Epidermal melanocyte (primary cell): ENCODE measurements around the gene ZMAT5.

Experiments
- DNase-seq: peaks from one replicate; pipeline ENCODE4 v3.0.0; 2011; ENCODE audit warnings: low spot score; ENCODE audit not compliant: insufficient read length

Gene ZMAT5

DNA sequence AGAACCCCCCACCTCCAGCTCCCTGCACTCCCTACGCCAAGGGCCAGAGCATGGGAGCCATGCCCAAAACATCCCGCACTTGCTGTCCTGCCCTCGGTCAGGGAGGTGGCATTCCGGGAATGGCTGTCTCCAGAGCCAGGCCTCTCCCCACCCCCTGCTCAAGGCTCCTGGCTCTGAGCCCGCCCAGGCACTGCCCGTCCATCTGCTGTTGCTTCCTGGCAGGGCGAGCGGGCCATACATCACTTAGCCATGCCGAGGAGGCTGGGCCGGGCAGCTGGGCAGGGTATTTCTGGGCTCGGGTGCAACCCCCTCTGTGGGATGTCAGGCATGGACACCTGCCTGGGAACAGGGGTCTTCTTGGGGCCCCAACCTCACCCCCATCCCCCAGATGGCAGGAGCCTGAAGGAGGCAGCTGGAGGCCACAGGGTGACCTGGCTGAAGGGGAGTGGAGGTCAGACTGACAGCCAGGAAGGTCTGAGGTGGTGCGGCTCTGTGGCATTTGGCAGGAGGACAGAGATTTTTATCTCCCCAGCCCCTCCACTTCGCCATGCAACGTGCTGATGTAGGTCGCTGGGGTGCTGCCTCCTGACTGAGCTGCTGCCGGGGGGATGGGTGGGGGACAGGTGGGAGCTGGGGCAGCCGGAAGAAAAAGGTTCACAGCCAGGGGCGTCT, 55.7 kb downstream of the ZMAT5 start:
- no peak for DNase-seq

- DNase-seq: no peak
These were observed 56.6 kb downstream of the ZMAT5 start for GRCh38 chr22:29710193-29710592.

- no peak for DNase-seq
These were observed 59.3 kb downstream of the ZMAT5 start for GRCh38 chr22:29707471-29707870.

- DNase-seq: no peak
These were observed 59.8 kb downstream of the ZMAT5 start for GRCh38 chr22:29707010-29707409.

DNA sequence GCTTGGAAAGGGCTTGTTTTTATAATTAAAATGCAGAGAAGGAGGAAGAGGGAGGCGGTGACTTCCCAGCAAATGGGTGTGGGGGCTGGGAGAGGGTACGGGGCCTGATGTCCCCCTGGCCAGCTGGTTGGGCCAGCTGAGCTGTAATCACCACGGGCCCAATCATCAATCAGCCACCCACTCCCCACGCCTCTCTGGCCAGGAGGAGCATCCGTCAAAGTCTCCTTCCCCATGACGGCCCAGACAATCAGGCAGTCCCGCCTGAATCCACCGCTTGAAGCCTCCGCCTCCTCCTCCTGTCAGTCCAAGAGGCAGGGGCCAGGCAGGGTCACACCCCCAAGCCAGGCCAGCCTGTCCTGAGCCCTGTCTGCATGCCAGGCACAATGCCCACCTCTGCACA, 60.3 kb downstream of the ZMAT5 start:
- no peak for DNase-seq

GRCh38 chr22:29705651-29706050, 61.2 kb downstream of the ZMAT5 start:
- no peak for DNase-seq

- DNase-seq: no peak
These were observed 62.1 kb downstream of the ZMAT5 start for GRCh38 chr22:29704528-29705285.

- DNase-seq: no peak
These were observed 63.1 kb downstream of the ZMAT5 start for GRCh38 chr22:29703569-29704195.

DNA sequence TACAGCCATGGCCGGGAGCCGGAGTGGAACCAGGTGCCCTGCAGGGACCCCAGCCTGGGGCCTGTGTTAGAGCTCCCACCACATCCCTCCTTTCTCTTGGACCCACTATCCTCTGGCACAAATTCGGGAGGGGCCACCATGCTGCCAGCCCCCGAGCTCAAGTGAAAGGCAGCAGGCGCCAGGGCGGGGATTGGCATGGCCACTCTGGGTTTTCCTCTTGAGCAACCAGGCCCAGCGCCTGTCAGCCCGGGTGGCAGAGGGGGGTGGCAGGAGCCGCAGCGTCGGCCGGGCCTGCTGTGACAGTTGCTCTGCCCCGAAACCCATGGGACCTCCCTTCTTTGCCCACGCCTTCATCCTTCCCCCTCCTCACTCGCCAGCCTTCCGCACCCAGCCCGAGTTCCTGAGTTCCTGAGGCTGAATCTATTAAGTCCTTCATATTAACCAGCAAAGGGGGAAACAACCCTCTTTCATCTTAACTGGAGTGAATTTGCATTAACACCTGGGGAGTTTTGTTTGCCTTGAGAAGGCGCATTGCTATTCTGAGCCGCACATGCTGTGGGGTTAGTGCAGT, 63.8 kb downstream of the ZMAT5 start:
- no peak for DNase-seq

DNA sequence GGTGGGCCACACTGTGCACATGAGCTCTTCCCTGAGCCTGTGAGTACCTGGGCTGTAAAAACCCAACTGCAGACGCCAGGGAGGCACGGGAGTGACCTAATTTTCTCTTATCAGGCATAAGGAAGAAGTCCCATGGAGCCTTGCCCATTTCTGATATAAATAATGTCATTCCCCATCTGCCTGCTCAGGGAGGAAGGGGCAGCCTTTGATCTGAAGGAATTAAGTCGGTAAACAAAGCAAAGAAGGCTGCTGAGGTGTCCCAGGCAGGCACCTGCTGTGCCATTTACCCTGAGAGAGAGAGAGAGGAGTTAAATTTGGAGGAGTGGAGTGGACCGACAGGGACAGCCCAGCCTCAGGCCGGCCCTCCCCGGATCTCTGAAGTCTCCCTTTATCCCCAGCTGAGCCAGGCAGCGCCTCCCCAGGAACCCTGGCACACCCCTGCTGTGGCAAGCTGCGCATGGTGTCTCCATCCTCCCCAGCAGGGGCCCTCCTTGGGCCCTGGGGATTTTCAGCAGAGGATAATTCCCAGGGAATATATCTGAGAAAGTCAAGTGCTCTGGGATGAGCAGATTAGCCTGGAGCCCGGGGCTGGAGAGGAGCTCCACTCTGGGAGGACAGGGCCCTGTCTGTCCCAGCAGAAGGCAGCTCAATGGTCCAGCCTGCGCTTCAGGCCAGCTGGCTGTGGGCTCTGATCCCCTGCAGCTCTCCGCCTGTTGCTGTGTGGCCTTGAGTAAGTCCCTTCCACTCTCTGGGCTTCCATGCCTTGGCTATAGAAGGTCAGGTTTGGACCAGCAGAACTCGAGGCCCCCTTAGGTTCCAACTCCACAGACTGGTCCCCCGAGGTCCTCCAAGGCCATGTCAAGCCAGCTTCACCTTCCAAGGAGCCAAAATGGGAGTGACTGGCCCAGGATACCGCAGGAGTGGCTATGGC, 64.5 kb downstream of the ZMAT5 start:
- no peak for DNase-seq

DNA sequence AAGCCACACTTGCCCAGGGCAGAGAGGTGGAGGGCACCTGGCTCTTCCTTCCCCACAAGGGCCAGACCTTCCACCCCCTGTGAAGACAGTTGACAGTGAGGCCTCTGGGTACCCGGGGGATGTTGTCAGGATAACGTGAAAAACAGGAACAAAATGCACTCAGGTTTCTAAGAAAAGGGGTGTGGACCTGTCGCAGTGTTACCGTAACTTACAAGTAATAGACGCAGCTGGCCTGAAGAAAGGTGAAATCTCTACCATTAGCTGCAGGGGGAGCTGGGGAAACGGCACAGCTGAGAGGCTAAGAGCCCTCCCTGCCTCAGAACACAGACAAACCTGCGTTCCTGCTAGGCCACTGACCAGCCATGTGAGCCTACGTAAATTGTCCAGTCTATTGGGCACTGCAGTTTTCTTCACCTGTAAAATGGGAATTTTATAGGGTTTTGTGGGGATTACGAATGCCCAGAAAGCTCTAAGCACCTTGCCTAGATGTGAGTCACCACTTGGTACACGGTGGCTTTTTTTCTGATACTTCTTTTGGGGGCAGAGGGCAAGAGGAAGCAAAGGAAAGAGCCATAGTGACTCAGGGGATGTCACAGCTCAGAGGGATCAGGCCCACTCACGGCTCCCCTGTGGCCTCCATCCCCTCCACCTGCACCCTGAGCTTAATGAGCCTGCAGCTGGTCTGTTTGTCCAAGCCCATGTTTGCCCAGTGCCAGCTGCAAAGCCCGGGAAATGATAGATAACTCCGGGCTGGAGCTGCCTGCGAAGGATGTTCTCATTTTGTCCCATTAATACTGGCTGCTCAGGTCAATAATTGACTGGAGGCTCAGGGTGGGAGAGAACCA, 65.4 kb downstream of the ZMAT5 start:
- DNase-seq: no peak

DNA sequence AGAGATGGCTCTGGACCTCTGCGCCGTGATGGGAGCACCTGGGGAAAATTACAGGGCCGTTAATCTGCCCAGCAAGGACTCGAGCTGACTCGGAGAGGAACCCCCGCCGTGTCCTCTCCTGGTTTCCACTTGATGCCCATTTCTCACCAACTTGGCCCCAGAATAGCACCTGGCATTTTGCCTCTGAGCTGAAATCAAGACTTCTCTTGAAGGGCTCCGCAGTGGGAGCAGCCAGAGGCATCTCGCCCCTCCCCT, 66.0 kb downstream of the ZMAT5 start:
- no peak for DNase-seq

DNA sequence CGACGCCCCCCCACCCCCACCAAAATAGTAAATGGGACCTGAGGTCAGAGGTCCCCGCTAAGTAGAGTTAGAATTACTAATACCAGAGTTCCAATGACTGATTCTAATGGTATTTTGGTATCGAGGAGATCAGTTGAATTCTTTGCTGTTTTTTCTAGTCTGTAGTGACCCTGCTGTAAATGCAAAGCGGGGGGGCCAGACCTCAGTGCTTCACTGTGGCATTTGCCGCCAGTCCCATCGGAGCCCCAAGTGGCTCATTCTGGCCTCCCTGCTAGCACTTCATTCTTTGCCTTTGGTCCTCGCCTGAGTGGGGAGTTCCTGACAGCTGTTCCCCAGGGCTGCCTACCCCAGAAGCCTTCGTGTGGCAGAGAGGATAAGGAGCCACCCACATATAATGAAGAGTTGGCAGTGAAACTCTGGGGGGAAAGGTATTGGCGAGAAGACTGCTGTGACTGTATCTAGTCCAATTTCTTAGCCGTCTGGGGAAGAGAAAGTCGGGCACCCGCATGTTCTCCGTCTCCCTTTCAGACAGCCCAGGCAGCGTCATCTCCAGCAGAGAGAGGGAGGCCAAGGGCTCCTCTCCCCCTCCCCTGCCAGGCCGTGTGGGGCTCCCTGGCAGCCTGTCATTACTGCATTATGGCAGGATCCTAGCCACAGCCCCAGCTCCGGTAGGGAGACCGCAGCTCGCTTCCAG, 66.5 kb downstream of the ZMAT5 start:
- DNase-seq: no peak

GRCh38 chr22:29697853-29698598, 68.8 kb downstream of the ZMAT5 start:
- DNase-seq: no peak

DNA sequence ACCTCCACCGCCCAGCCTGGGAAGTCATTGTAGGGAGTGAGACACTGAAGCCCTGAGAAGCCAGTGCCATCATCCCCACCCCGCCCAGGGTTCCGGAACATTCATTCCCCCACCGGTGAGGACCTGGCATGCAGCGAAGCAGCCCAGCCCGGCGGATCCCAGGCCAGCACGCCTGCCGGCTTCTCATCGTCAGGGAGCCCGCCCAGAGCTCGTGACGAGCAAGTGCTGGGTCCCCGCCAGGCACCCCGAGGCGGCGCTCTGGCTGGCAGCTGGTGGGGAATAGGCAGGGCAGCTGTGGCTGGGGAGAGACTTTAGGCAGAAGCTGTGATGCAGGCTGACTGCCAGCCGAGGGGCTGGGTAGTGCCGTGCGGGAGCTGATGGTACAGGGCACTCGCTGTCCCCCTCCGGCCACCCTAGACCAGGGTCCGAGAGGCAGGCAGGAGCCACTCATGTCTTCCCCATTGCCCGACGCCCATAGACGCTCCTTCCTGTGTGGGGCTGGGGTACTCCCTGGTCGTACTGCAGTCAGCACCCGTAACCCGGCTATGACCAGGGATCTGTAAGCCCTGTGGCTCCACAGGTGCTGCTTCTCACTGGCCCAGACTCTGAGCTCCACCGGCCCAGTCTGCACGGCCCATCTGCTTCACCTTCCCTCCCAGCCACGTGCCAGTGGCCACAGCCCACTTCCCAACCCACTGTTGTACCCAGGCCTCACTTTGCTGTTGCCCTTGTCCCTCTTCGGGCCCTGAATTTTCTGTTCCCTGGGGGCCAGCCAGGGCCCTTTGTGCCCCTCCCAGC, 71.5 kb downstream of the ZMAT5 start:
- no peak for DNase-seq

- no peak for DNase-seq
These were observed 73.1 kb downstream of the ZMAT5 start for GRCh38 chr22:29693671-29694070.

GRCh38 chr22:29693161-29693560, 73.6 kb downstream of the ZMAT5 start:
- DNase-seq: no peak

DNA sequence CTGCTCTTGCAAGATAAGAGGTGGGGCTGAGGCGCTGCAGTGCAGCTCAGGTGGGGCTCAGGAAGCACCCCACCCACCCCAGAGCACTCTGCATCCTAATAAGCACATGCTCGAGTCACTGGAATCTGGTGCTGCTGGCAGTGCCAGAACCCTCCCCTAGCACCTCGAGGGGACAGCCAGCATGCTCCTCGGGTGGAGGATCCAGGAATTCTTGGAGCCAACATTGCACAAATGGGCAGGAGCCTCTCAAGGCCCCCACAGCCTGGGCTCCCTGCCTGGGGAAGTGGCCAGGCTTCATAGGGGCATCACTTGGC, 74.5 kb downstream of the ZMAT5 start:
- no peak for DNase-seq
